Liver (tissue), 9 donors: Measurements from ENCODE around the gene OR13G1. TPM values are rescaled to one million over a fixed set of nuclear protein-coding genes. Genes with fewer than 3 reads are reported as not detected.

Experiments used
- DNase-seq: peaks from one replicate; pipeline ENCODE4 v3.0.0-alpha.2; 2017; ENCODE audit warnings: low spot score
- H3K27ac ChIP-seq, 2 donors: one replicate each; pipeline ENCODE4 v1.7.0; 2013; ENCODE audit warnings: inconsistent platforms in 2 of 2, low read length in 2 of 2, control low read depth in 1 of 2, low read depth in 1 of 2, mild to moderate bottlenecking in 1 of 2
- H3K27me3 ChIP-seq, 4 donors: one replicate each; pipeline versions ENCODE4 v1.6.1 to v1.7.0; 2013; ENCODE audit warnings: low read length in 3 of 4, inconsistent platforms in 1 of 4, mild to moderate bottlenecking in 1 of 4, moderate library complexity in 1 of 4; ENCODE audit not compliant: control insufficient read depth in 4 of 4, insufficient read depth in 4 of 4
- H3K36me3 ChIP-seq, 4 donors: one replicate each; pipeline versions ENCODE4 v1.6.1 to v1.7.0; 2013; ENCODE audit warnings: low read length in 3 of 4, mild to moderate bottlenecking in 3 of 4, low read depth in 1 of 4, moderate library complexity in 1 of 4; ENCODE audit not compliant: control insufficient read depth in 4 of 4, insufficient read depth in 3 of 4
- H3K4me1 ChIP-seq, 4 donors: one replicate each; pipeline versions ENCODE4 v1.6.1 to v1.7.0; 2013; ENCODE audit warnings: low read length in 3 of 4, mild to moderate bottlenecking in 3 of 4, moderate library complexity in 1 of 4; ENCODE audit not compliant: control insufficient read depth in 4 of 4, insufficient read depth in 4 of 4
- H3K4me3 ChIP-seq, 3 donors: one replicate each; pipeline versions ENCODE4 v1.6.1 to v1.7.0; 2013; ENCODE audit warnings: low read length in 3 of 3, control low read depth in 1 of 3, low read depth in 1 of 3, mild to moderate bottlenecking in 1 of 3
- H3K9ac ChIP-seq, 2 donors: one replicate each; pipeline ENCODE4 v1.7.0; 2013; ENCODE audit warnings: low read length in 2 of 2, mild to moderate bottlenecking in 2 of 2, moderate library complexity in 2 of 2, control low read depth in 1 of 2, low read depth in 1 of 2
- H3K9me3 ChIP-seq, 4 donors: one replicate each; pipeline versions ENCODE4 v1.6.1 to v1.7.0; 2013; ENCODE audit warnings: low read length in 3 of 4; ENCODE audit not compliant: control insufficient read depth in 4 of 4
- EGR1 ChIP-seq, 2 donors: IDR thresholded peaks; 2 replicates each; pipeline ENCODE4 v1.6.1; 2016 to 2018; ENCODE audit warnings: antibody characterized with exemption in 2 of 2, low read depth in 2 of 2
- FOXA1 ChIP-seq: IDR thresholded peaks from 2 replicates; pipeline ENCODE4 v1.6.1; 2016; ENCODE audit warnings: antibody characterized with exemption
- FOXA2 ChIP-seq: IDR thresholded peaks from 2 replicates; pipeline ENCODE4 v1.6.1; 2016; ENCODE audit warnings: antibody characterized with exemption
- GABPA ChIP-seq, 2 donors: IDR thresholded peaks in 1 of 2; conservative IDR thresholded peaks in 1 of 2; 2 replicates each; pipeline ENCODE4 v1.6.1; 2016; ENCODE audit warnings: antibody characterized with exemption in 2 of 2, mild to moderate bottlenecking in 1 of 2, moderate library complexity in 1 of 2
- HNF4A ChIP-seq, 2 donors: conservative IDR thresholded peaks; 2 replicates each; pipeline ENCODE4 v1.6.1; 2016; ENCODE audit warnings: antibody characterized with exemption in 2 of 2, mild to moderate bottlenecking in 2 of 2
- JUND ChIP-seq, 2 donors: IDR thresholded peaks; 2 replicates each; pipeline ENCODE4 v1.6.1; 2016; ENCODE audit warnings: antibody characterized with exemption in 2 of 2
- MAX ChIP-seq: IDR thresholded peaks from 2 replicates; pipeline ENCODE4 v1.6.1; 2016; ENCODE audit warnings: antibody characterized with exemption
- NR2F2 ChIP-seq: IDR thresholded peaks from 2 replicates; pipeline ENCODE4 v1.6.1; 2016; ENCODE audit warnings: antibody characterized with exemption
- RAD21 ChIP-seq, 2 donors: IDR thresholded peaks; 2 replicates each; pipeline ENCODE4 v1.6.1; 2016; ENCODE audit warnings: antibody characterized with exemption in 2 of 2, mild to moderate bottlenecking in 2 of 2
- SP1 ChIP-seq: IDR thresholded peaks from 2 replicates; pipeline ENCODE4 v1.6.1; 2018; ENCODE audit warnings: antibody characterized with exemption, mild to moderate bottlenecking
- TAF1 ChIP-seq: conservative IDR thresholded peaks from 2 replicates; pipeline ENCODE4 v1.6.1; 2016; ENCODE audit warnings: antibody characterized with exemption, mild to moderate bottlenecking
- YY1 ChIP-seq: IDR thresholded peaks from 2 replicates; pipeline ENCODE4 v1.6.1; 2016; ENCODE audit warnings: antibody characterized with exemption, mild to moderate bottlenecking
- WGBS: extraction: QIAGEN DNeasy Blood & Tissue Kit; methylation state at CpG from one replicate; pipeline ENCODE4 v1.1.7; 2013; 5-methylcytosine and 5-hydroxymethylcytosine counted together
- polyA plus RNA-seq, 2 donors: library from polyadenylated mRNA; stranded (reverse) in 1 of 2; unstranded in 1 of 2; fragments of 200-250 nt in 1 of 2; fragments of >200 nt in 1 of 2; fragmentation: Nextera tagmentation in 1 of 2; extraction: Ambion mirVana in 1 of 2; gene quantifications; one replicate each; pipeline versions ENCODE4 v1.2.1 to v1.2.3, GENCODE V29; 2013 to 2015
- total RNA-seq, 2 donors: library from RNA; depleted of rRNA; stranded (reverse); fragments of >200 nt; gene quantifications; one replicate each; pipeline ENCODE4 v1.2.3, GENCODE V29; 2014
- TF ChIP-seq, protein P1 (sequence below): IDR thresholded peaks from 2 replicates; pipeline ENCODE4 v1.6.1; 2016; ENCODE audit warnings: antibody characterized with exemption
- TF ChIP-seq, protein P2 (sequence below): IDR thresholded peaks from 2 replicates; pipeline ENCODE4 v1.6.1; 2016; ENCODE audit warnings: antibody characterized with exemption, mild to moderate bottlenecking
- TF ChIP-seq, protein P3 (sequence below): fragments of 150-350 bp; IDR thresholded peaks from 2 replicates; pipeline ENCODE4 v1.5.1; 2017; ENCODE audit warnings: improper control_type of control experiment, low read depth, low read length; ENCODE audit not compliant: missing input control
- TF ChIP-seq, protein P4 (sequence below): IDR thresholded peaks from 2 replicates; pipeline ENCODE4 v1.6.1; 2016; ENCODE audit warnings: antibody characterized with exemption
- donor health status: healthy.
- donor health status: healthy.
- donor health status: healthy.
- donor health status: healthy.
- donor health status: healthy.

OR13G1 gene
- total and polyA plus RNA-seq, 4 donors = not detected

DNA sequence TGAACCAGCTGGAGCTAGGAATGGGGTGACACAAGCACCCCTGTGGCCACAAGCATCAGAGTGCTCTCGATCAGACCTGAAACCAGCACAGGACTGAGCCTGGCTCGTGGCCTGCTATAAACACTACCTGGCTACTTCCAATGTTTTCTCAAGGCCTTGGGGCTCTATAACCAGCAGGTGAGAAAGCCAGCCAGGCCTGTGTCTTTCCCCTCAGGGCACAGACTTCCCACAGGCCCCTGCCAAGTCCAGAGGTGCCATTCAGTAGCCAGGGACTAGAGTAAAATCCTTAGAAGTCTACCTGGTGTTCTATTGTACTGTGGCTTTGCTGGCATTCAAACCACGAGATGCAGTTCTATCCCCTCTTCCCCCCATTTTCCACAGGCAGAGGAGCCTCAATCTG lies 51.6 kb downstream of the OR13G1 start:
- no peak for DNase-seq
- H3K27me3 ChIP-seq = peaks cover 0 to 3% (median 0%) of the 10 kb centered on the region in 4 donors
- no peak overlapping the region for H3K27ac ChIP-seq
- H3K4me3 ChIP-seq = no peak overlapping the region
- H3K36me3 ChIP-seq = no peaks in the 10 kb centered on the region
- no peak overlapping the region for H3K9ac ChIP-seq
- H3K9me3 ChIP-seq = no peaks in the 10 kb centered on the region
- 36% methylated on average over 3 of the region's 3 CpGs for WGBS
- TF ChIP-seq, protein P1, sequence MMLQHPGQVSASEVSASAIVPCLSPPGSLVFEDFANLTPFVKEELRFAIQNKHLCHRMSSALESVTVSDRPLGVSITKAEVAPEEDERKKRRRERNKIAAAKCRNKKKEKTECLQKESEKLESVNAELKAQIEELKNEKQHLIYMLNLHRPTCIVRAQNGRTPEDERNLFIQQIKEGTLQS = no peak
- TF ChIP-seq YY1 = no peak
- TF ChIP-seq FOXA1 = no peak
- no peak for TF ChIP-seq TAF1
- TF ChIP-seq, protein P2, sequence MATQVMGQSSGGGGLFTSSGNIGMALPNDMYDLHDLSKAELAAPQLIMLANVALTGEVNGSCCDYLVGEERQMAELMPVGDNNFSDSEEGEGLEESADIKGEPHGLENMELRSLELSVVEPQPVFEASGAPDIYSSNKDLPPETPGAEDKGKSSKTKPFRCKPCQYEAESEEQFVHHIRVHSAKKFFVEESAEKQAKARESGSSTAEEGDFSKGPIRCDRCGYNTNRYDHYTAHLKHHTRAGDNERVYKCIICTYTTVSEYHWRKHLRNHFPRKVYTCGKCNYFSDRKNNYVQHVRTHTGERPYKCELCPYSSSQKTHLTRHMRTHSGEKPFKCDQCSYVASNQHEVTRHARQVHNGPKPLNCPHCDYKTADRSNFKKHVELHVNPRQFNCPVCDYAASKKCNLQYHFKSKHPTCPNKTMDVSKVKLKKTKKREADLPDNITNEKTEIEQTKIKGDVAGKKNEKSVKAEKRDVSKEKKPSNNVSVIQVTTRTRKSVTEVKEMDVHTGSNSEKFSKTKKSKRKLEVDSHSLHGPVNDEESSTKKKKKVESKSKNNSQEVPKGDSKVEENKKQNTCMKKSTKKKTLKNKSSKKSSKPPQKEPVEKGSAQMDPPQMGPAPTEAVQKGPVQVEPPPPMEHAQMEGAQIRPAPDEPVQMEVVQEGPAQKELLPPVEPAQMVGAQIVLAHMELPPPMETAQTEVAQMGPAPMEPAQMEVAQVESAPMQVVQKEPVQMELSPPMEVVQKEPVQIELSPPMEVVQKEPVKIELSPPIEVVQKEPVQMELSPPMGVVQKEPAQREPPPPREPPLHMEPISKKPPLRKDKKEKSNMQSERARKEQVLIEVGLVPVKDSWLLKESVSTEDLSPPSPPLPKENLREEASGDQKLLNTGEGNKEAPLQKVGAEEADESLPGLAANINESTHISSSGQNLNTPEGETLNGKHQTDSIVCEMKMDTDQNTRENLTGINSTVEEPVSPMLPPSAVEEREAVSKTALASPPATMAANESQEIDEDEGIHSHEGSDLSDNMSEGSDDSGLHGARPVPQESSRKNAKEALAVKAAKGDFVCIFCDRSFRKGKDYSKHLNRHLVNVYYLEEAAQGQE = no peak
- no peak for TF ChIP-seq RAD21 (IDR thresholded peaks at IDR 0.05)
- TF ChIP-seq, protein P3, sequence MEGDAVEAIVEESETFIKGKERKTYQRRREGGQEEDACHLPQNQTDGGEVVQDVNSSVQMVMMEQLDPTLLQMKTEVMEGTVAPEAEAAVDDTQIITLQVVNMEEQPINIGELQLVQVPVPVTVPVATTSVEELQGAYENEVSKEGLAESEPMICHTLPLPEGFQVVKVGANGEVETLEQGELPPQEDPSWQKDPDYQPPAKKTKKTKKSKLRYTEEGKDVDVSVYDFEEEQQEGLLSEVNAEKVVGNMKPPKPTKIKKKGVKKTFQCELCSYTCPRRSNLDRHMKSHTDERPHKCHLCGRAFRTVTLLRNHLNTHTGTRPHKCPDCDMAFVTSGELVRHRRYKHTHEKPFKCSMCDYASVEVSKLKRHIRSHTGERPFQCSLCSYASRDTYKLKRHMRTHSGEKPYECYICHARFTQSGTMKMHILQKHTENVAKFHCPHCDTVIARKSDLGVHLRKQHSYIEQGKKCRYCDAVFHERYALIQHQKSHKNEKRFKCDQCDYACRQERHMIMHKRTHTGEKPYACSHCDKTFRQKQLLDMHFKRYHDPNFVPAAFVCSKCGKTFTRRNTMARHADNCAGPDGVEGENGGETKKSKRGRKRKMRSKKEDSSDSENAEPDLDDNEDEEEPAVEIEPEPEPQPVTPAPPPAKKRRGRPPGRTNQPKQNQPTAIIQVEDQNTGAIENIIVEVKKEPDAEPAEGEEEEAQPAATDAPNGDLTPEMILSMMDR = no peak
- TF ChIP-seq HNF4A (conservative IDR thresholded peaks at IDR 0.05) = no peak
- TF ChIP-seq FOXA2 = no peak
- TF ChIP-seq GABPA (IDR thresholded peaks at IDR 0.05 in 1 of 2, conservative IDR thresholded peaks at IDR 0.05 in 1 of 2) = no peak
- TF ChIP-seq MAX = no peak
- TF ChIP-seq, protein P4, sequence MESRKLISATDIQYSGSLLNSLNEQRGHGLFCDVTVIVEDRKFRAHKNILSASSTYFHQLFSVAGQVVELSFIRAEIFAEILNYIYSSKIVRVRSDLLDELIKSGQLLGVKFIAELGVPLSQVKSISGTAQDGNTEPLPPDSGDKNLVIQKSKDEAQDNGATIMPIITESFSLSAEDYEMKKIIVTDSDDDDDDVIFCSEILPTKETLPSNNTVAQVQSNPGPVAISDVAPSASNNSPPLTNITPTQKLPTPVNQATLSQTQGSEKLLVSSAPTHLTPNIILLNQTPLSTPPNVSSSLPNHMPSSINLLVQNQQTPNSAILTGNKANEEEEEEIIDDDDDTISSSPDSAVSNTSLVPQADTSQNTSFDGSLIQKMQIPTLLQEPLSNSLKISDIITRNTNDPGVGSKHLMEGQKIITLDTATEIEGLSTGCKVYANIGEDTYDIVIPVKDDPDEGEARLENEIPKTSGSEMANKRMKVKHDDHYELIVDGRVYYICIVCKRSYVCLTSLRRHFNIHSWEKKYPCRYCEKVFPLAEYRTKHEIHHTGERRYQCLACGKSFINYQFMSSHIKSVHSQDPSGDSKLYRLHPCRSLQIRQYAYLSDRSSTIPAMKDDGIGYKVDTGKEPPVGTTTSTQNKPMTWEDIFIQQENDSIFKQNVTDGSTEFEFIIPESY = no peak
- no peak for TF ChIP-seq JUND (IDR thresholded peaks at IDR 0.05)
- TF ChIP-seq SP1 = no peak
- no peak for TF ChIP-seq NR2F2
- TF ChIP-seq EGR1 (IDR thresholded peaks at IDR 0.05; ENCODE audit: low read depth in 2 of 2) = no peak
- H3K4me1 ChIP-seq = no peaks in the 10 kb centered on the region

Other genes with a start within 250 kb of the OR13G1 start
- not detected for gene OR2B11, start 221.6 kb downstream of the OR13G1 start, total RNA-seq
- not detected for gene OR2B11, start 221.6 kb downstream of the OR13G1 start, polyA plus RNA-seq
- under 1 TPM in 1 of 2 donors, not detected in 1; 0.05 TPM for gene OR2C3, start 143.3 kb downstream of the OR13G1 start, total RNA-seq
- not detected for gene OR2C3, start 143.3 kb downstream of the OR13G1 start, polyA plus RNA-seq
- gene GCSAML, start 130.6 kb downstream of the OR13G1 start, total RNA-seq = 1 to 10 TPM in 1 of 2 donors, not detected in 1; 1.8 TPM
- gene GCSAML, start 130.6 kb downstream of the OR13G1 start, polyA plus RNA-seq = under 1 TPM in 1 of 2 donors, not detected in 1; 0.03 TPM
- gene OR2G2, start 91.4 kb downstream of the OR13G1 start, total RNA-seq = not detected
- gene OR2G2, start 91.4 kb downstream of the OR13G1 start, polyA plus RNA-seq = not detected
- gene OR2G3, start 74.2 kb downstream of the OR13G1 start, total RNA-seq = not detected
- not detected for gene OR2G3, start 74.2 kb downstream of the OR13G1 start, polyA plus RNA-seq
- gene OR6F1, start 36.9 kb upstream of the OR13G1 start, total RNA-seq = not detected
- not detected for gene OR6F1, start 36.9 kb upstream of the OR13G1 start, polyA plus RNA-seq
- gene OR14K1, start 58.9 kb upstream of the OR13G1 start, total RNA-seq = not detected
- gene OR14K1, start 58.9 kb upstream of the OR13G1 start, polyA plus RNA-seq = not detected
- gene OR14A2, start 68.4 kb upstream of the OR13G1 start, total RNA-seq = not detected
- not detected for gene OR14A2, start 68.4 kb upstream of the OR13G1 start, polyA plus RNA-seq
- not detected for gene OR1C1, start 80.8 kb upstream of the OR13G1 start, total RNA-seq
- gene OR1C1, start 80.8 kb upstream of the OR13G1 start, polyA plus RNA-seq = not detected
- not detected for gene OR14A16, start 144.4 kb upstream of the OR13G1 start, total RNA-seq
- gene OR14A16, start 144.4 kb upstream of the OR13G1 start, polyA plus RNA-seq = not detected
- not detected for gene OR11L1, start 162.2 kb upstream of the OR13G1 start, total RNA-seq
- gene OR11L1, start 162.2 kb upstream of the OR13G1 start, polyA plus RNA-seq = not detected
- 10 to 100 TPM in 1 of 2 donors, under 1 TPM in 1; 0.17 to 88.7 TPM for gene TRIM58, start 177.4 kb upstream of the OR13G1 start, total RNA-seq
- under 1 TPM; 0.06 to 0.10 TPM for gene TRIM58, start 177.4 kb upstream of the OR13G1 start, polyA plus RNA-seq
- 10 to 100 TPM in 1 of 2 donors, not detected in 1; 13.4 TPM for gene OR2W3, start 215.8 kb upstream of the OR13G1 start, total RNA-seq
- gene OR2W3, start 215.8 kb upstream of the OR13G1 start, polyA plus RNA-seq = not detected
- gene OR2T8, start 240.5 kb upstream of the OR13G1 start, total RNA-seq = under 1 TPM in 1 of 2 donors, not detected in 1; 0.70 TPM
- not detected for gene OR2T8, start 240.5 kb upstream of the OR13G1 start, polyA plus RNA-seq
- not detected for gene OR2AJ1, start 245.2 kb upstream of the OR13G1 start, total RNA-seq
- not detected for gene OR2AJ1, start 245.2 kb upstream of the OR13G1 start, polyA plus RNA-seq